A673 (cell line): ENCODE measurements around the gene ROGDI. TPM values are rescaled to one million over a fixed set of nuclear protein-coding genes. Genes with fewer than 3 reads are reported as not detected.
A peak's percentile ranks its signal among the peaks of the same experiment; 100 is the strongest.

ENCODE experiments used
- BruUV-seq: library from RNA; stranded (reverse); fragments of 400-500 nt; replicated peaks from 2 replicates; lab custom pipeline; 2021; lab: Mats Ljungman, UMichigan
- CTCF ChIA-PET: fragments of 300-600 bp; sonication (Branson Sonifier 250); formaldehyde crosslinking; loops from one replicate; lab custom pipeline; 2022; ENCODE audit warnings: antibody characterized with exemption; lab: Charles Lee
- POLR2A ChIA-PET: fragments of 300-600 bp; sonication (Branson Sonifier 250); formaldehyde crosslinking; loops from one replicate; lab custom pipeline; 2022; ENCODE audit warnings: antibody characterized with exemption; ENCODE audit not compliant: low non-redundant PET; lab: Charles Lee
- DNase-seq: peaks from one replicate; pipeline ENCODE4 v3.0.0-alpha.2; 2015; ENCODE audit warnings: low spot score
- H3K27ac ChIP-seq: fragments of 200-600 bp; sonication (generic); 2 replicates; pipeline ENCODE4 v1.5.1; 2016; ENCODE audit warnings: mixed run types, low read depth, mild to moderate bottlenecking, mixed read lengths, antibody characterized with exemption, low read length; ENCODE audit not compliant: poor library complexity, severe bottlenecking
- H3K27me3 ChIP-seq: fragments of 200-600 bp; sonication (generic); replicated peaks from 2 replicates; pipeline ENCODE4 v1.6.1; 2017; ENCODE audit warnings: mixed run types, low read depth, mild to moderate bottlenecking, mixed read lengths, antibody characterized with exemption, low read length; ENCODE audit not compliant: insufficient read depth, poor library complexity
- H3K36me3 ChIP-seq: fragments of 200-600 bp; sonication (generic); 2 replicates; pipeline ENCODE4 v1.6.1; 2016; ENCODE audit warnings: mixed run types, mild to moderate bottlenecking, mixed read lengths, antibody characterized with exemption, low read length; ENCODE audit not compliant: insufficient read depth, poor library complexity, severe bottlenecking
- H3K4me1 ChIP-seq: fragments of 200-600 bp; sonication (generic); 2 replicates; pipeline ENCODE4 v1.6.1; 2017; ENCODE audit warnings: mixed run types, mild to moderate bottlenecking, mixed read lengths, antibody characterized with exemption, low read length; ENCODE audit not compliant: insufficient read depth, poor library complexity, severe bottlenecking
- H3K4me3 ChIP-seq: fragments of 200-600 bp; sonication (generic); 2 replicates; pipeline ENCODE4 v1.5.1; 2016; ENCODE audit warnings: low read depth, mixed run types, mild to moderate bottlenecking, mixed read lengths, low read length; ENCODE audit not compliant: poor library complexity, severe bottlenecking
- H3K9me3 ChIP-seq: fragments of 200-600 bp; sonication (generic); 2 replicates; pipeline ENCODE4 v1.6.1; 2016; ENCODE audit warnings: mixed run types, low read depth, mild to moderate bottlenecking, mixed read lengths, antibody characterized with exemption, low read length; ENCODE audit not compliant: poor library complexity, severe bottlenecking
- EZH2 ChIP-seq: fragments of 200-600 bp; sonication (generic); IDR thresholded peaks from 2 replicates; pipeline ENCODE4 v1.6.1; 2017; ENCODE audit warnings: borderline replicate concordance, low read depth, mild to moderate bottlenecking, mixed read lengths, antibody characterized with exemption, low read length; ENCODE audit not compliant: poor library complexity, severe bottlenecking
- intact Hi-C: fragments of 100-400 bp; cut with micrococcal nuclease; formaldehyde crosslinking; loops from one replicate; pipeline ENCODE4 v1.10.0; 2022; ENCODE audit not compliant: unreplicated experiment
- total RNA-seq: library from RNA; stranded (reverse); gene quantifications from 2 replicates; pipeline ENCODE4 v1.2.3, GENCODE V29; 2021
- TF ChIP-seq, protein P1 (sequence below): fragments of 300-800, 200-600 bp; sonication (generic); conservative IDR thresholded peaks from 2 replicates; pipeline ENCODE4 v1.5.1; 2017; ENCODE audit warnings: low read depth, mild to moderate bottlenecking, antibody characterized with exemption, low read length, moderate library complexity, mixed read lengths

ROGDI gene
- total RNA-seq, 1 experiment from 2014 or later = 2.9 TPM

DNA sequence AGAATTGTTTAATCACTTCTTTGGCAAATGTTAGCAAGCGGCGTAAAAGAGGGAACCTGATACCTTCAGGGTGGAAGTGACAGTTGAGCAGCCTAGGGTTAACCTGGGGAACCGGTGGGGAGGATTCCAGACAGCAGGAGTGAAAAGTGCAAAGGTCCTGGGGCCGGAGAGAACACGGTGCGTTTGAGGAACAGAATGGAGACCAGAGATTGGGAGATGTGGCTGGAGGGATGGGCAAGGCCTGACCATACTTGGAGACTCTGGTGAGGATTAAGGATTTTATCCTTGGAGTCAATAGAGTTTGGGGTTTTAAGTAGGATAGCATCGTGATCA is 33.2 kb downstream of the ROGDI start:
- no peak for DNase-seq
- TF ChIP-seq, protein P1, sequence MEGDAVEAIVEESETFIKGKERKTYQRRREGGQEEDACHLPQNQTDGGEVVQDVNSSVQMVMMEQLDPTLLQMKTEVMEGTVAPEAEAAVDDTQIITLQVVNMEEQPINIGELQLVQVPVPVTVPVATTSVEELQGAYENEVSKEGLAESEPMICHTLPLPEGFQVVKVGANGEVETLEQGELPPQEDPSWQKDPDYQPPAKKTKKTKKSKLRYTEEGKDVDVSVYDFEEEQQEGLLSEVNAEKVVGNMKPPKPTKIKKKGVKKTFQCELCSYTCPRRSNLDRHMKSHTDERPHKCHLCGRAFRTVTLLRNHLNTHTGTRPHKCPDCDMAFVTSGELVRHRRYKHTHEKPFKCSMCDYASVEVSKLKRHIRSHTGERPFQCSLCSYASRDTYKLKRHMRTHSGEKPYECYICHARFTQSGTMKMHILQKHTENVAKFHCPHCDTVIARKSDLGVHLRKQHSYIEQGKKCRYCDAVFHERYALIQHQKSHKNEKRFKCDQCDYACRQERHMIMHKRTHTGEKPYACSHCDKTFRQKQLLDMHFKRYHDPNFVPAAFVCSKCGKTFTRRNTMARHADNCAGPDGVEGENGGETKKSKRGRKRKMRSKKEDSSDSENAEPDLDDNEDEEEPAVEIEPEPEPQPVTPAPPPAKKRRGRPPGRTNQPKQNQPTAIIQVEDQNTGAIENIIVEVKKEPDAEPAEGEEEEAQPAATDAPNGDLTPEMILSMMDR = no peak
- H3K27ac ChIP-seq = peak overlapping the region; percentile 75
- H3K36me3 ChIP-seq = peaks cover 10% of the 10 kb centered on the region
- POLR2A ChIA-PET = no interaction called here
- intact Hi-C loops = no loop called here
- CTCF ChIA-PET = no interaction called here
- BruUV-seq = no TSS peak
- H3K4me3 ChIP-seq = peak overlapping the region; percentile 52
- H3K4me1 ChIP-seq = peaks cover 13% of the 10 kb centered on the region
- H3K27me3 ChIP-seq = no peaks in the 10 kb centered on the region
- H3K9me3 ChIP-seq = no peaks in the 10 kb centered on the region

DNA sequence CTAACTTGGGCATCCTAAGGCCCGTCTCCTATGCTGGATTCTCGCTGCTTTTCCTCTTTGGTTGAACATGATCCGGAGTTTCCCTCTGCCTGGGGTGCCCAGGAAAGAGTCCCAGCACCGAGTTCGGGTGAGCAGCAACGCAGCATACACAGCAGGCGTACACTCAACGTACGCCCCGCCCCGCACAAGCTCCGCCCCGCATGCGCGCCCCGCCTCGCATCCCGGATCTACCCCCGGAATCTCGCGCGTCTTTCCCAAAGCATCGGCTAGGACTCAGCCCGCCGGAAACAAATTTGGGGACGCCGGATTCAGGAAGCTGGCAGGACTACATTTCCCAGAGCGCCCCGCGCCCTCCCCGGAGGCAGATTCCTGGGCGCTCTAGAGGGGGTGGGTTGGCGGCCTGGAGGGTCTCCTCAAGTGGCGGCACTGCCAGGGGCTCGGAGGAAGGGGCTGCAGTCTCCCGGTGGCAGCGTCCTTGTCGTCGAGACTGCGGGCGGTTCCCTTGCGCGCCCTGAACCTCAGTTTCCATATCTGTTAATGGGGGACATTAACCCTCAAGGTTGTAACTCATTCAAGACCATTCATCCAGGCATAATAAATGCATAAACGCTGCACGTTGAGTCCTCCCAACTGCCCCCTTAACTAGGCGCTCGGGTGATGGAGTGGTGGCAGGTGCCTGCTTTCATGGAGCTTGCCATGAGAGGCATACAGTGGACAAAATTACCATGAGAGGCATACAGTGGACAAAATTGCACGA is 33.7 kb downstream of the ROGDI start:
- H3K27ac ChIP-seq = peak overlapping the region; percentile 75
- no TSS peak for BruUV-seq
- peak overlapping the region; percentile 52 for H3K4me3 ChIP-seq
- CTCF ChIA-PET = interaction anchor here (0.6 kb wide), 1 partner anchor 35 kb away, joined by 3 read pairs; the partner anchor contains the start of genes ANKS3 and DNAAF8
- H3K9me3 ChIP-seq = no peaks in the 10 kb centered on the region
- POLR2A ChIA-PET = no interaction called here
- peak; percentile 99 for DNase-seq
- H3K4me1 ChIP-seq = peaks cover 13% of the 10 kb centered on the region
- TF ChIP-seq, protein P1 = no peak
- TF ChIP-seq EZH2 = no peak
- intact Hi-C loops = no loop called here
- peaks cover 15% of the 10 kb centered on the region for H3K36me3 ChIP-seq
- no peaks in the 10 kb centered on the region for H3K27me3 ChIP-seq

DNA sequence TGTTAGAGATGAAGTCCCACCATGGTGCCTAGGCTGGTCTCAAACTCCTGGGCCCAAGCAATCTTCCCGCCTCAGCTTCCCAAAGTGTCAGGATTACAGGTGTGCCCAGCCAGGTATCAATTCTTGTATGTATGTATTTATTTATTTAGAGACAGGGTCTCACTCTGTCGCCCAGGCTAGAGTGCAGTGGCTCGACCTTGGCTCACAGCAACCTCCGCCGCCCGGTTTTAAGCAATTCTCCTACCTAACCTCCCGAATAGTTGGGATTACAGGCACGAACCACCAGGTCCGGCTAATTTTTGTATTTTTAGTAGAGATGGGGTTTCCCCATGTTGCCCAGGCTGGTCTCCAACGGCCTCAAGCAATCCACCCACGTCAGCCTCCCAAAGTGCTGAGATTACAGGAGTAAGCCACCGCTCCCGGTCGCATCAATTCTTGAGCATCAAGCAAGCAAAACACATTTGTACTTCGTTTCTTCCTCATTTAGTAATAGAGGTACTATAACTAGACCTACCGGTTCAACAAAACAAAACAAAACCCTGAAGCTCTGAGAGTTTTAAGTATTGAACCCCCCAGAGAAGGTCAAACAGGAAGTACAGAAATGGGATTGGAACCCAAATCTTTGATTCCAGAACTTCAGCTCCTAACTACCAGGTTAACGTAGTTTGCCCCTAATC is 34.4 kb downstream of the ROGDI start:
- Histone ChIP-seq H3K9me3 (no peaks in the 10 kb centered on the region), H3K27me3 (no peaks in the 10 kb centered on the region), H3K4me1 (peaks cover 13% of the 10 kb centered on the region), H3K4me3 (peak overlapping the region; percentile 52), H3K36me3 (peaks cover 20% of the 10 kb centered on the region), H3K27ac (peak overlapping the region; percentile 75)
- intact Hi-C loops = no loop called here
- DNase-seq = peak; percentile 33
- TF ChIP-seq EZH2 = no peak
- TF ChIP-seq, protein P1 = no peak
- ChIA-PET CTCF (interaction anchor here (0.6 kb wide), 1 partner anchor 34 kb away, joined by 3 read pairs; the partner anchor contains the start of genes ANKS3 and DNAAF8), POLR2A (no interaction called here)
- BruUV-seq = no TSS peak
